SIG-M5 (cell line): ENCODE results near the gene TF.

Experiments
- DNase-seq: peaks from one replicate; lab custom pipeline; 2025; lab: John Stamatoyannopoulos, UW

Gene TF

DNA sequence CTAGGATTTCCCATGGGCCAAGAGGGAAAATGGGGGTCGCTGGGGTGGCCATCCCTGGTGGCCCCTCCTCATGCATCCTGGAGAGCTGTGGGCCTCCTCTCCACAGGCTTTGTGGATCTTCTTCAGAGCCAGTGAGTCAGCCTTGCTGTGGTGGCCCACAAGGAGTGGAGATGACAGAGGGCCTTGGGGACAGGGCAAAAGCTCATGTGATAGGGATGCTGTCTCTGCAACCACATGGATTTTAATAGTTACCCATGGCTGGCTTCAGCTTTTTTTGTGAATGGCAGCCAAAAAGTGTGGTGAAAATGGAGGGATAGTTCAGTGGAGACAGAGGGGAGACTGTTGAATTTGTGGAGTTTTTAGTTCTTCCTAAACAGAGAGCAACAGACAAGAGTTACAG lies 1.2 kb downstream of the TF start:
- DNase-seq: no peak

- DNase-seq: no peak
These were observed 1.9 kb downstream of the TF start for GRCh38 chr3:133747907-133748639.

GRCh38 chr3:133749427-133750258 lies 3.5 kb downstream of the TF start:
- no peak for DNase-seq

GRCh38 chr3:133750259-133750656 lies 4.1 kb downstream of the TF start:
- DNase-seq: no peak

DNA sequence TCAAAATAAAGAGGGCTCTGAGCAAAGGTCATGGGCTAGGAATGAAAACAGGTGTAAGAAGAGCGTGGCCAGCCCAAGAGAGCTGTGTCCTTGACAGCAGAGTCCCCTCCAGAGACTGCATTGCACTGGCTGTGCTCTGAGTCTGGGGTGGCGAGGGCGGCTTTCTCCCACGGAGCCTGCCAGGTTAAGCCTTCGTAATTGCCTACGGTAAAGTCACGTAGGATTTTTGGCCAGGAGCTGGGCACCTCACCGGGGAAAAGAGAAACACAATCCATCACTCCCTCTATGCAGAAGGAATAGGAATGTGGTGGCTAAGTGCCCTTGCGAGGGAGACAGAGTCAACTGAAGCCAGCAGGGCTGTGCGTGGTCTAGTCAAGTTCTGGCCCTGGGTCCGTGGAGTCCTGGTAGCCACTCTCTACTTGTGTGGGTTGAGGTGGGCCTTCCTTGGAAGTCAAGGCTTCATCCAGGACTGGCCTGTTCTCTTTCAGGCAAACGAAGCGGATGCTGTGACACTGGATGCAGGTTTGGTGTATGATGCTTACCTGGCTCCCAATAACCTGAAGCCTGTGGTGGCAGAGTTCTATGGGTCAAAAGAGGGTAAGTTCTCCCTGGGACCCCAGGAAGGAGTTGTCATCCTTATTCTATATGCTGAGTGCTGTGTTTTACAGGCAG lies 7.0 kb downstream of the TF start:
- DNase-seq: no peak

- no peak for DNase-seq
These were observed 7.6 kb downstream of the TF start for GRCh38 chr3:133753779-133754164.

DNA sequence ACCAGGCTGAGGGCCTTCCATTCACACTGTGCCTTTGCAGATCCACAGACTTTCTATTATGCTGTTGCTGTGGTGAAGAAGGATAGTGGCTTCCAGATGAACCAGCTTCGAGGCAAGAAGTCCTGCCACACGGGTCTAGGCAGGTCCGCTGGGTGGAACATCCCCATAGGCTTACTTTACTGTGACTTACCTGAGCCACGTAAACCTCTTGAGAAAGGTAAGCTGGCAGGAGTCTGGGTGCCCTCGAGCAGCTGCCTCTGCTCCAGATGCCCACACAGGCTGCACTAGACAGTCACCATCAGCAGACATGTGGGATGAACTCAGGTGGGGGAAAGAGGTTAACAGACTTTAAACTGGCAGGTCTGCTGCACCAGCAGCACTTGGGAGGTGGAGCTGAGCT lies 8.3 kb downstream of the TF start:
- DNase-seq: no peak

DNA sequence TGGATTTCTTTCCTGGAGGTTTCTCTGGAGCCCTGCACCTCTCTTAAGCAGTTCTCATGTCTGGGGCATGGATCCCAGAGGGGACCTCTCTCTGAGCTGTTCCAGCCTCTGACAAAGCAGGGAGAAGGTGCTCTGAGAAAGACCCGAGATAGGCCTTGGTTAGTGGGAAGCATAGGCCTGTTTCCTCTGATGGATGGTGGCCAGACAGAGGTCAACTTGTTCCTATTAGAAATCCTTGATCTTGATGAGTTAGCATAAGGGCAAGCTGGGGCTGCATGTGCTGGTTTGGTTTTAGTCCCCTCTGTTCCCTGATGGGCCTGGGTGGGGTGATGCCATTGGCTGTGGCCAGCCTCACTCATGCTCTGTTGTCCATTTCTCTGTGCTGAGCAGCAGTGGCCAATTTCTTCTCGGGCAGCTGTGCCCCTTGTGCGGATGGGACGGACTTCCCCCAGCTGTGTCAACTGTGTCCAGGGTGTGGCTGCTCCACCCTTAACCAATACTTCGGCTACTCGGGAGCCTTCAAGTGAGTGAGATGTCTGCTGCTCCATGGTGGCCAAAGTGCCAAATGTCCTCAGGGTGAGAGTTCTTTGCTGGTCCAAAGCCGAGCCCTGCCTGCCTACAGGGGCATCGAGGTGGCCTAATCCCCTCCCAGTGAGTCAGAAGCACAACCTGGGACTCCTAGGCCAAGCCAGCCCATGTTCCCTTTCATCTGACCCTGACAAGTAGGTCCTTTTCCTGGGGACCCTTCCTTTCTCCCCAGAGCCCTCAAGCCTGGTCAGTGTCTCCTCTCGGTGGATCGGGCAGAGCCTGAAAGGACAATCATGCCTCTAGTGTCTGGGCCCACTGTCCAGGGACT lies 9.0 kb downstream of the TF start:
- DNase-seq: no peak

GRCh38 chr3:133756716-133757694 lies 10.8 kb downstream of the TF start:
- DNase-seq: no peak

GRCh38 chr3:133757701-133758567 lies 11.7 kb downstream of the TF start:
- DNase-seq: no peak

- no peak for DNase-seq
These were observed 12.4 kb downstream of the TF start for GRCh38 chr3:133758568-133758928.

DNA sequence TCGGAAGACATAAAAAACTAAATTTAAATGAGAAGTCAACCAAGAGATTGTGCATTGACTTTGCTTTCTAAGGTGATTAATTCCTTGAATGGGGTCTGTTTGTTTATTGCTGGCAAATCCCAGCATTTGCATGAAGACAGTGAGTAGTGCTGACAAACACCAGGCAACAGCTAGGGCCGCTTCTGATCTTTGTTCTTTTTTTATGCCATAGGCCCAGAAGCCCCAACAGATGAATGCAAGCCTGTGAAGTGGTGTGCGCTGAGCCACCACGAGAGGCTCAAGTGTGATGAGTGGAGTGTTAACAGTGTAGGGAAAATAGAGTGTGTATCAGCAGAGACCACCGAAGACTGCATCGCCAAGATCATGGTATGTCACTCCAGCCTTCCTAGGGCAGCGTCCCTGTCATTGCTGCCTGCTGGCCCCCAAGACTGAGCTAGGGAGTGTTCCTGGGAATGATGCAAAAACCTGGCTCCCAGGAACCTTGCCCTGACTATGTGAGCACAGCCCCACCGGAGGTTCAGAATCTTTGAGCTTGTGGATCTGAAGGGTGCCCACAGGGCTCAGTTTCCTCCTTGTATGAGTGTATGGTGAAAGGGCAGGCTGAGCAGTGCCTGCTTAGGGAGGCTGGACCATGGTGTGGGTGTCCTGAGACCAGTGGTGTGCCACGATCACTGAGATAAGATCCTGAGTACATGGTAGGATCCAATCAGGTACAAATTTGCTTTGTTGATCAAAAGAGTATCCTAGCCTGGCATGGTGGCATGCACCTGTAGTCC lies 13.0 kb downstream of the TF start:
- DNase-seq: no peak

DNA sequence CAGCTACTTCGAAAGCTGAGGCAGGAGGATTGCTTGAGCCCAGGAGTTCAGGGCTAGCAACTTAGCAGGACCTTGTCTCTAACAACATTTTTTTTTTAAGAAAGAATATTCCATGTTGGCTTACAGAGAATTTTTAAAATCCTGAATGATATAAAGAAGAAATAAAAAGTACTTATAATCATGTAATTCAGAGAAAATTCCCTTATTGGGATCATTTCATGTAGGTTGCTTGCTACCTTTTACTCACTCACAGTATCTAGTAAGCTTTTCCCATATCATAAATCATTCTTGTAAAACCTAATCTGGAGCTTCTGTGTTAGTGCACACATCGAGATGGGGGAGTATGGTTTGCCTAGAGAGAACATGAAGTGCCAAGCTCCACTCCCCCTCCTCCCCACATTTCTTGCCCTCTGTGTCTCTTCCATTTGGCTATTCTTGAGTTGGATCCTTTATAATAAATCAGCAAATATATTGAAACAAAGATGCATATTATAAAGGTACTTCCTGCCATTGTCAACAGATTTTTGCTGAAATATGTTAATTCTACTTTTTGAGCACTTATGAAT lies 13.6 kb downstream of the TF start:
- DNase-seq: no peak

DNA sequence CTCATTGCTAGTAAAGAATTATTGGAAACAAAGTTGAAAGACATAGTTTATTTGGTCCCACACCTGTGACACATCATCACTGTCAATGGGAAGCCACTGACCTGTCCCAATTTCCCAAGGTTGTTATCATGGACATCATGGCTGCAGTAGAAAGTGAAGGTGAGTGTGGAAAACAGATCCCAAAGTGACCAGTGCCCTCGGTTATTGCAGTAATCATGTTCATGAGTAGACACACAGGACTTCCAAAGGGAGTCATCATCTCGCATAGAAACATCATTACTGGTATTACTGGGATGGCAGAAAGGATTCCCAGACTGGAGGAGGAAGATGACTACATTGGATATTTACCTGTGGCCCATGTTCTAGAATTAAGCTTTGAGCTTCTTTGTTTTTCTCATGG lies 14.7 kb downstream of the TF start:
- DNase-seq: no peak

- DNase-seq: no peak
These were observed 15.7 kb downstream of the TF start for GRCh38 chr3:133761605-133762484.

DNA sequence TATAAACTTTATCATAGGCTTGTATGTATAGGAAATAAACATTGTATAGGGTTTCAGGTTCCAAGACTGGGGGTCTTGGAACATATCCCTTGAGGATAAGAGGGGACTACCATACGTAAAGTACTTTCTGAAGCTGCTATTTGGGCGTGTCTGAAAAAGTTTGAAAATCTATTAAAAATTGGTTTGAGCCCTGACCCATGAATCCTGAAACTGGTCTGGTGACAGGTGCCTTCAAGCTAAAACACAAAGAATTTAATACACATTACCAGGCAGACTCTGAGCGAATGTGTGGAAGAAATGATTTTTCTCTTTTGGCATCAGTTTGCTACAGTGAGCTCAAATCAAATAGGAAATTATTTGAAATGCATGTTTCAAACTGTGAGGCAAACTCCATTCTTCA lies 16.3 kb downstream of the TF start:
- no peak for DNase-seq

GRCh38 chr3:133763797-133764683 lies 17.8 kb downstream of the TF start:
- DNase-seq: no peak
